ENCODE measurements around the gene MLF1.

DNA sequence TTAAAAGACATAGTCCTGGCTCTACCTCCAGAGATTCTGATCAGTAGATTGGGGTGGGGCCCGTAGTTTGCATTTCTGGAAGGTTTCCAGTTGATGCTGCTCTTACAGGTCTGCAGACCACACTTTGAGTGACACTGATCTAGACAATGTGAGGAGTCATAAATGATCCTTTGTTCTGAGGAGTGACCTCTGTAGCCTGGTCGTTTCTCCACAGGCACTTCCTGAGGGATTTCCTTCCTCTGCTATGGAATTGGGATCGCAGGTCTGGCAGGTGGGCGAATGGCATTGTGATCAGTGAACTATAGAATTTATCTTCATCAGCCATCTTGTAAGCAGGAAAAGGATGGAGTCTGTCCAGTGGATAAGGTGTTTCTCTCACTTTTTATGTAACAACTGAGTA is 78.8 kb downstream of the MLF1 start:
- TF ChIP-seq ETV6 (CRISPR knock-in tag; IDR thresholded peaks at IDR 0.05) = no peak
- TF ChIP-seq, protein P1, sequence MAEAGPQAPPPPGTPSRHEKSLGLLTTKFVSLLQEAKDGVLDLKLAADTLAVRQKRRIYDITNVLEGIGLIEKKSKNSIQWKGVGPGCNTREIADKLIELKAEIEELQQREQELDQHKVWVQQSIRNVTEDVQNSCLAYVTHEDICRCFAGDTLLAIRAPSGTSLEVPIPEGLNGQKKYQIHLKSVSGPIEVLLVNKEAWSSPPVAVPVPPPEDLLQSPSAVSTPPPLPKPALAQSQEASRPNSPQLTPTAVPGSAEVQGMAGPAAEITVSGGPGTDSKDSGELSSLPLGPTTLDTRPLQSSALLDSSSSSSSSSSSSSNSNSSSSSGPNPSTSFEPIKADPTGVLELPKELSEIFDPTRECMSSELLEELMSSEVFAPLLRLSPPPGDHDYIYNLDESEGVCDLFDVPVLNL (CRISPR knock-in tag; IDR thresholded peaks at IDR 0.05; ENCODE audit: borderline replicate concordance, low read depth) = no peak
- TF ChIP-seq, protein P2, sequence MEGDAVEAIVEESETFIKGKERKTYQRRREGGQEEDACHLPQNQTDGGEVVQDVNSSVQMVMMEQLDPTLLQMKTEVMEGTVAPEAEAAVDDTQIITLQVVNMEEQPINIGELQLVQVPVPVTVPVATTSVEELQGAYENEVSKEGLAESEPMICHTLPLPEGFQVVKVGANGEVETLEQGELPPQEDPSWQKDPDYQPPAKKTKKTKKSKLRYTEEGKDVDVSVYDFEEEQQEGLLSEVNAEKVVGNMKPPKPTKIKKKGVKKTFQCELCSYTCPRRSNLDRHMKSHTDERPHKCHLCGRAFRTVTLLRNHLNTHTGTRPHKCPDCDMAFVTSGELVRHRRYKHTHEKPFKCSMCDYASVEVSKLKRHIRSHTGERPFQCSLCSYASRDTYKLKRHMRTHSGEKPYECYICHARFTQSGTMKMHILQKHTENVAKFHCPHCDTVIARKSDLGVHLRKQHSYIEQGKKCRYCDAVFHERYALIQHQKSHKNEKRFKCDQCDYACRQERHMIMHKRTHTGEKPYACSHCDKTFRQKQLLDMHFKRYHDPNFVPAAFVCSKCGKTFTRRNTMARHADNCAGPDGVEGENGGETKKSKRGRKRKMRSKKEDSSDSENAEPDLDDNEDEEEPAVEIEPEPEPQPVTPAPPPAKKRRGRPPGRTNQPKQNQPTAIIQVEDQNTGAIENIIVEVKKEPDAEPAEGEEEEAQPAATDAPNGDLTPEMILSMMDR (IDR thresholded peaks at IDR 0.05) = no peak
- TF ChIP-seq, protein P3, sequence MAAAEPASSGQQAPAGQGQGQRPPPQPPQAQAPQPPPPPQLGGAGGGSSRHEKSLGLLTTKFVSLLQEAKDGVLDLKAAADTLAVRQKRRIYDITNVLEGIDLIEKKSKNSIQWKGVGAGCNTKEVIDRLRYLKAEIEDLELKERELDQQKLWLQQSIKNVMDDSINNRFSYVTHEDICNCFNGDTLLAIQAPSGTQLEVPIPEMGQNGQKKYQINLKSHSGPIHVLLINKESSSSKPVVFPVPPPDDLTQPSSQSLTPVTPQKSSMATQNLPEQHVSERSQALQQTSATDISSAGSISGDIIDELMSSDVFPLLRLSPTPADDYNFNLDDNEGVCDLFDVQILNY (CRISPR knock-in tag; IDR thresholded peaks at IDR 0.05) = no peak
- TF ChIP-seq, protein P4, sequence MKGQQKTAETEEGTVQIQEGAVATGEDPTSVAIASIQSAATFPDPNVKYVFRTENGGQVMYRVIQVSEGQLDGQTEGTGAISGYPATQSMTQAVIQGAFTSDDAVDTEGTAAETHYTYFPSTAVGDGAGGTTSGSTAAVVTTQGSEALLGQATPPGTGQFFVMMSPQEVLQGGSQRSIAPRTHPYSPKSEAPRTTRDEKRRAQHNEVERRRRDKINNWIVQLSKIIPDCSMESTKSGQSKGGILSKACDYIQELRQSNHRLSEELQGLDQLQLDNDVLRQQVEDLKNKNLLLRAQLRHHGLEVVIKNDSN (CRISPR knock-in tag; IDR thresholded peaks at IDR 0.05) = no peak
- TF ChIP-seq NR1H2 (CRISPR knock-in tag; IDR thresholded peaks at IDR 0.05) = no peak
- TF ChIP-seq, protein P5, sequence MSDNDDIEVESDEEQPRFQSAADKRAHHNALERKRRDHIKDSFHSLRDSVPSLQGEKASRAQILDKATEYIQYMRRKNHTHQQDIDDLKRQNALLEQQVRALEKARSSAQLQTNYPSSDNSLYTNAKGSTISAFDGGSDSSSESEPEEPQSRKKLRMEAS (CRISPR knock-in tag; IDR thresholded peaks at IDR 0.05) = no peak
- no peak for TF ChIP-seq TCF7 (CRISPR knock-in tag; IDR thresholded peaks at IDR 0.05; ENCODE audit: low read depth)
- TF ChIP-seq, protein P6, sequence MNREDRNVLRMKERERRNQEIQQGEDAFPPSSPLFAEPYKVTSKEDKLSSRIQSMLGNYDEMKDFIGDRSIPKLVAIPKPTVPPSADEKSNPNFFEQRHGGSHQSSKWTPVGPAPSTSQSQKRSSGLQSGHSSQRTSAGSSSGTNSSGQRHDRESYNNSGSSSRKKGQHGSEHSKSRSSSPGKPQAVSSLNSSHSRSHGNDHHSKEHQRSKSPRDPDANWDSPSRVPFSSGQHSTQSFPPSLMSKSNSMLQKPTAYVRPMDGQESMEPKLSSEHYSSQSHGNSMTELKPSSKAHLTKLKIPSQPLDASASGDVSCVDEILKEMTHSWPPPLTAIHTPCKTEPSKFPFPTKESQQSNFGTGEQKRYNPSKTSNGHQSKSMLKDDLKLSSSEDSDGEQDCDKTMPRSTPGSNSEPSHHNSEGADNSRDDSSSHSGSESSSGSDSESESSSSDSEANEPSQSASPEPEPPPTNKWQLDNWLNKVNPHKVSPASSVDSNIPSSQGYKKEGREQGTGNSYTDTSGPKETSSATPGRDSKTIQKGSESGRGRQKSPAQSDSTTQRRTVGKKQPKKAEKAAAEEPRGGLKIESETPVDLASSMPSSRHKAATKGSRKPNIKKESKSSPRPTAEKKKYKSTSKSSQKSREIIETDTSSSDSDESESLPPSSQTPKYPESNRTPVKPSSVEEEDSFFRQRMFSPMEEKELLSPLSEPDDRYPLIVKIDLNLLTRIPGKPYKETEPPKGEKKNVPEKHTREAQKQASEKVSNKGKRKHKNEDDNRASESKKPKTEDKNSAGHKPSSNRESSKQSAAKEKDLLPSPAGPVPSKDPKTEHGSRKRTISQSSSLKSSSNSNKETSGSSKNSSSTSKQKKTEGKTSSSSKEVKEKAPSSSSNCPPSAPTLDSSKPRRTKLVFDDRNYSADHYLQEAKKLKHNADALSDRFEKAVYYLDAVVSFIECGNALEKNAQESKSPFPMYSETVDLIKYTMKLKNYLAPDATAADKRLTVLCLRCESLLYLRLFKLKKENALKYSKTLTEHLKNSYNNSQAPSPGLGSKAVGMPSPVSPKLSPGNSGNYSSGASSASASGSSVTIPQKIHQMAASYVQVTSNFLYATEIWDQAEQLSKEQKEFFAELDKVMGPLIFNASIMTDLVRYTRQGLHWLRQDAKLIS (CRISPR knock-in tag; IDR thresholded peaks at IDR 0.05; ENCODE audit: borderline replicate concordance) = no peak

All from WTC11 (cell line).